ENCODE measurements around the gene ADGRV1.
"Not testable (repeated sequence)": the region's sequence is repeated elsewhere in the genome, so short reads cannot be mapped to it uniquely, and the experiment has no call there.

The ADGRV1 gene

DNA sequence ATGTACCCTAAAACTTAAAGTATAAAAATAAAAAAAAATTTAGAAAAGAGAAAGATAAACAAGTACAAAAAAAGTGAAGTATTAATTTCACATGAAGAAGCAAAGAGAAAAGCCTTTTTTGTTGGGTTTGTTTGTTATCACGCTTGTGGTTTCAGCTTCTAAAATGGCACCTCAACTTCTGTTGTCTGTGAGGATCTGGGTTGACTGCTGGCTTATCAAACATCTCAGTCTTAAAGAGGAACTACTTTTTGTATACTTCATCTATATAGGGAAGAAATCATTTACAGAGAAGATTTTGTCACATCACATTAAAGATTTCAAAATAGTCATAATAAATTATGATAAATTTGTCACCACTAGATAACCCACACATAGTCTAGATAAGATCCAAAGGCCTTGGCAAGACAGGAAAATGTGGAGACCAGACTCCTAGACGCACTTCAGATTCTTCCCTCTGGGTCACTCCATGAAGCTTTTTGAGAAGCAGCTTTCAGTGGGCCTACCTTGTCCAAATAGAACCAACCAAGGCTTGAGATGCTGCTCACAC lies 8.8 kb upstream of the ADGRV1 start:
- no peak for DNase-seq (ENCODE audit: low read depth)

DNA sequence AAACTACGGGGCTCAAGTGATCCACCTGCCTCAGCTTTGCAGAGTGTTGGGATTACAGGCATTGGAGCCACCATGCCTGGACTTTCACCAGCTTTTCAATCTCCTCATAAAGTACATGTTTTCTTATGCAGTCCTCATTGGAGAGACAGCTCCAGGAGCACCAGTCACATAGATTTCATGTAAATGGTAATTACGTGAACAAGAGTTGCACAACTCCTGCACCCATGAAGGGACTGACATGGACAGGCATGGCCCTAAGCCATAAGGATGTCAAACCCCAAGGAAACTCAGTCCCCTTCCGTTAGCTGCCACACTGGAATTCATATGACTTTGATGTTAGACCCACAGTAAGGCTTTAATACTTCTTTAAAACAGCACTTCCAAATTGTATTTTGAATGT lies 7.6 kb upstream of the ADGRV1 start:
- DNase-seq (ENCODE audit: low read depth), result no peak

DNA sequence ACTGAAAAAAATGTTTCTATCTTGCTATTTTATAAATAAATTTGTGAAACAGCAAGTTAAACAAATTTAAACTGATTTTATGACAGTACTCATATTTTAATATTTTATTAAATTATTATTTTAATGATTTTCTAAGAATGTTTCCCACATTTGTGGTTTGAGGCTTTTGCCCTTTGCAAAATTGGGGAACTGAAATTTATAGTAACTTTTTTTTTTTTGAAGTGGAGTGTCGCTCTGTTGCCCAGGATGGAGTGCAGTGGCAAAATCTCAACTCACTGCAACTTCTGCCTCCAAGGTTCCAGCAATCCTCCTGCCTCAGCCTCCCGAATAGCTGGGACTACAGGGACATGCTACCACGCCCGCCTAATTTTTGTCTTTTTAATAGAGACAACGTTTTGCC lies 7.2 kb upstream of the ADGRV1 start:
- DNase-seq (ENCODE audit: low read depth), result no peak

DNA sequence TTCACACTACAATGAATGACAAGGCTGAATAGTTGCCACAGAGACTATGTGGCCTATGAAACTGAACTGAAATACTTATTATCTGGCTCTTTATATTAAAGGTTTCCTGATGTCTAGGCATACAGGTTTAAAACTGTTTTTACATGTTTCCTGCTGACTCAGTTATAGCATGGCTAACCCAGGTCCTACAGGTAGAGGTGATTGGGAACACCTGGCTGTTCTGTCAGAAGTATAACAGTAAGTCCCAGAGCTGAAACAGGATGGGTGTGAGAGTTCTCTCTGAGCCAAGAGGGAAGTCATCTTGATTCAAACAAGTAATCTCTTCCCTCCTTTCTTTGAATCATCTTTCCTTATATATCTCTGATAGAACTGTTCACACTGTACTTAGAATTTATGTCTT lies 4.9 kb upstream of the ADGRV1 start:
- DNase-seq (ENCODE audit: low read depth), result no peak

DNA sequence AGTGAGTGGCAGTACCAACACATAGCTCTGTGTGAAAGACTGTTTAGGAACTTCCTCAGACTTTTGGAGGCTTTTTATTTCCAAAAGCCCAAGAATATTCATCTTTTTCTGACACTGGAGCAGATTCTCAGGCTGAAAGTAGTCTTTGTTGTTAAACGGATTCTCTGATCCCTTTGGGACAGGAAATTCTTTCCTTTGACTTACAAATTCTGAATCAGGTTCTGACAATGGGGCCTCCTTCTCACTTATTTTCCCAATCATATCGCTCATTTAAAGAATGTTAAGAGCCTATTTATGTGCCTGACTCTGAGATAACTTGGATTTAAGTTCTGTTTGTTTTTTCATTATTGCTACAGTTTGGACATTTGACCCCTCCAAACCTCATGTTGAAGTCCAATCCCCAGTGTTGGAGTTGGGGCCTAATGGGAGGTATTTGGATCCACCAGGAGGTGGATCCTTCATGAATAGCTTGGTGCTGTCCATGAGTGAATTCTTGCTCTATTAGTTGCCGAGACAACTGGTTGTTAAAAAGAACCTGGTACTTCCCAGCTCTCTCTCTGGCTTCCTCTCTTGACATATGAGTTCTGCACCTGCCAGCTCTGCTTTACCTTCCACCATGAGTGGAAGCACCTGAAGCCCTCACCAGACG lies 4.1 kb upstream of the ADGRV1 start:
- DNase-seq (ENCODE audit: low read depth), result no peak

DNA sequence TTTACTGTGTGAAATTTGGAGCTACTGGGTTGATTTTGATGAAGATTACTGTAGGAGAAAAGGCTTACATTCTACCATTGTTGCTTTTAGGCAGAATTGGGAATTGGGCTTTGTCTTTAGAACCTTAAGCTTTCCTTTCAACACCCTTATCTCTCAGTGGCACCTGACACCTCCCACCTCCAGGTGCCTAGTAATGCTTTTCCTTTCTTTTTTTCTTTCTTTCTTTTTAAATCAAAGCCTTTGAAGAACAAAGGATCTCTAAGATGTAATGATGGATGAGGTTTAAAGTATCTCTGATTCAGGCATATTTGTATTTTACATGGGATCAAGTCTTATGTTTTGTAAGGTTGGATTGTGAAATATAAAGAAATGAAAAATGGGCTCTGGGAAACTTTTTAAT lies 2.9 kb upstream of the ADGRV1 start:
- no peak for DNase-seq (ENCODE audit: low read depth)

DNA sequence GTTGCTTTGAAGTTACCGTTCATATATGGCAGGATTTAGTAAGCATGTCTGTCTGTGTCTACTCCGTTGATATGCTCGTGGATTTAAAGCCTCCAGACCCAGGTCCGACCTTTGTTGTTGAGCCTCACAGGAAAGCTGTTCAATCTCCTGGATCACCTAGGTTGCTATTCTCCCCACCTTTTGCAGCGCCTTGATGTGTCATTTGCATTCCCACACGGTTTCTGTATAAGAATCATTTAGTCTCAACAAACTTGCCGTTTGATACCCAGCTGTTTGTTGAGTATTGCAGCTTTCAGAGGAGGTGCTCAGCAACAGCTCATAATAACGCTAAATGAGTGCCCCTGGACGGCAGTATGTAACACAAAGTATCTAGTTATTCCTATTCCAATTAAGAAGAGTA lies 1.2 kb upstream of the ADGRV1 start:
- no peak for DNase-seq (ENCODE audit: low read depth)

DNA sequence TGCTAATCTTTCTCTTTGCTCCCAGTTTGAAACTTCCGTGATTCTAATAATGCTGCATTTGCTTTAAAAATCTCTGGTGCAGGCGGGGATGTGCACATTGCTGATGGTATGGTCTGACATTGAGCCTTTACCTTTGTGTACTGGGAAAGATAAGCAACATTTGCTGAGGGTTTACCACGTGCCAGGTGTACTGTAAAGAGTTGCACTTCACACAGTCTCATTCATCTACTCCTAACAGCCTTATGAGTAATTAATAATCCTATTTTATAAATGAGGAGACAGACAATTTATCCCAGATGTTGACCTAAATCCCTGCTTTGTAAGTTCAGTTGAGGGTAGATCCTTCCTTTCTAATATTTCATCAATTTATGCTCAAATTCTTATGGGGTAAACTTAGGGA lies 726 bp upstream of the ADGRV1 start:
- DNase-seq (ENCODE audit: low read depth), result no peak

DNA sequence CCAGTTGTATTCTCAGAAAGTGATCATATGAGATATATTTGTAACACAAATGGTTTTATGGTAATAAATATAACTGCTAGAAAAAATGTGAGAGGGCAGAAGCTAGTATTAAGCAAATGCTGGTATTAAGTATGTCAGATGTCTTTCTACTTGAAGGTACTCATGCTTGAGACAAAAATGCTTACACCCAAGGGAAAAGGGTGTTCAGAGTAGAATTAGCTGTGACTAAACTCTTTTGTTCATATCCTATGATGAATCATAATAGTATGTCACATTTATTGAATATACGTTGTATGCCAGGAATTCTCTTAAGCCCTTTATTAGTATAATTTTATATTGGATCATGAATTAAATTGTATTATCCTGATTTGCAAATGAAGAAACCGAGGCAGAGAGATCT lies 2.2 kb downstream of the ADGRV1 start:
- no peak for DNase-seq (ENCODE audit: low read depth)

DNA sequence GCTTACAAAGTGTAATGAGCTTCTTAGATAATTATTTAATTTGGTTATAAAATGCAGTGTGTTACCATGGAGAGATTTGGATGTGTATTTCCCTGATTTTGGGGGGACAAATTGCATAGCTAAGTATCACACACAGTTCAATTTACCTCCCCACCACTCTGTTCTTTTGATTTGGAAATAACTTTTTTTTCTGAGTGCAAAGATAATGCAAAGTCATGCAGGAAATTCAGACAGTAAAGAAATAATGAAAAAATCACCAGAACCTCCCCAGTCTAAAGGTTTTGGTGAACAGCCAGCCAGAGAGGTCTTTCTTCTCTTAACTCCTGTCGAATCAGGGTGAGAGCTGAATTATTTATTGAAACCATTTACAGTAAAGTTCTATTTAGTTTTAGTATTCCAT lies 3.2 kb downstream of the ADGRV1 start:
- DNase-seq (ENCODE audit: low read depth), result no peak

DNA sequence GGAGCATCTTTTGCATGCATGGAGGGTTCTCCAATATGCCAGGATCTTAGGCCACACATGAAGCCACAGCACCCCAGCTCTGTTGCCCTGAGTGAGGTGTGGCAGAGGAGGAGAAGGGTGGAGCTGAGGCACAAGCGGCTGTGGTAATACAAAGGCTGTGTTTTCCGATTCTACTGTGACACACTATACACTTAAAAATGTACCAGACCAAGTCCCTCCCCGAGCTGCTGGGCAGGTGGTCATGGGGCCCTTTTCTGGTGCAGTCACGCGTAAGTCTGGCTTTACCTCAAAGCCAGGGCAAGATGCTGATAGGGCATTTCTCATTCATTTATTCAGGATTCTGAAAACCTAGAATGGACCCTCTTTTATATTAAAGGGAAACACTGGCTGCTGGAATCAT lies 3.7 kb downstream of the ADGRV1 start:
- no peak for DNase-seq (ENCODE audit: low read depth)

DNA sequence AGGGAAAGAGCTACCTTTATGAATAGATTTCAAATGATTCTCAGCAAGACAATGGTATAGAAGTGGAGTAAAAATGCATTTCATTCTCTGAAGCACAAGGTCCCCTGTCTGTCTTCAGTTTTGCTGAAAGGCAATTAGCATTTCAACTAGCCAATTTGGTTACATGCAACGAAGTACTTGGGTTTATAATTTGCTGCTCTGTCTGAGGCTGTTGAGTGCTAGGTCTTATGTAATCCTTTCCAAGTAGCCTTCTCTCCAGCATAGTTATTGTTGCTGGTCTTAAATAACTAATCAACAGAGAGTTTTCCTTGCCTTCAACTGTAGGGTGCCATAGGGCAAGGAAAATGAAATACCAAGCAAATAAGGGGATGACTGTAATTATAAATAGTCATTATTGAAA lies 4.5 kb downstream of the ADGRV1 start:
- DNase-seq (ENCODE audit: low read depth), result no peak

DNA sequence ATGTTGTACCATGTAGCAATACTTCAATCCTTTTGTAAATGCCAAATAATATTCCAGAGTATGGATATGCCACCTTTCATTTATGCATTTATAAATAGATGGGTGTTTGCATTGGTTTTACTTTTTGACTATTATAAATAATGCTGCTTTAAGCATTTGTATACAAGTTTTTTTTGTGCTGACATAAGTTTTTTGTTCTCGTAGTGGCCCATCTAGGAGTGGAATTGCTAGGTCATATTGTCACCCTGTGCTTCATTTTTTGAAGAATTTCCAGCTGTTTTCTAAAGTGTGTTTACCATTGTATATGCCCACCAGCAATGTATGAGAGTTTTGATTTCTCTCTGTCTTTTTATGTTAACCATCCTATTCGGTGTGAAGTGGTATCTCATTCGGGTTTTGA lies 6.9 kb downstream of the ADGRV1 start:
- DNase-seq (ENCODE audit: low read depth), result no peak

DNA sequence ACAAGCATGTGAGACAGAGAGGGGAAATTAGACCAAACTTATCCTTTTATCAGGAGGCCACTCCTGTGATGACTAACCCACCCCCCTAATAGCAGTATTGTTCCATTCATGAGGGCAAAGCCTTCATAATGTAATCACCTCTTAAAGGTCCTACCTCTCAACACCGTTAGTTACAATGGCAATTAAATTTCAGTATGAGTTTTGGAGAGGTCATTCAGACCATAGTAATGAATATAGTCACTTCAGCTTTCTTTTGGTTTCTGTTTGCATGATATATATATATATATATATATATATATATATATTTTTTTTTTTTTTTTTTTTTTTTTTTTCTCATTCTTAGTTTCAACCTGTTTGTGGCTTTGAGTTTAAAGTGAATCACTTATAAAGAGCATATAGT lies 10.5 kb downstream of the ADGRV1 start:
- DNase-seq (ENCODE audit: low read depth), result no peak

DNA sequence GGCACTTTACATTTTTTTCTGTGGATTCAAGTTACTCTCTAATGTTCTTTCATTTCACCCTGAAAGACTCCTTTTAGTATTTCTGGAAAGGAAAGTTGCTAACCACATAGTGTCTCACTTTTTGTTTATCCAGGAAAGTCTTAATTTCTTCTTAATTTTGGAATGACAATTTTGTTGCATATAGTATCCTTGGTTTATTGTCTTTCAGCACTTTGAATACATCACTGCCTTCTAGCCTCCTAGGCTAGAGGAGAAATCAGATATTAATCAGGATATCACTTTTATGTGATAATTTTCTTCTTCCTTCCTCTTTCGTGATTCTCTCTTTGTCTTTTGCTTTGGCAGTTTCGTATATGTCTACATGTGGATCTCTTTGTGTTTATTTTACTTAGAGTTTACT lies 11.4 kb downstream of the ADGRV1 start:
- DNase-seq (ENCODE audit: low read depth), result no peak

DNA sequence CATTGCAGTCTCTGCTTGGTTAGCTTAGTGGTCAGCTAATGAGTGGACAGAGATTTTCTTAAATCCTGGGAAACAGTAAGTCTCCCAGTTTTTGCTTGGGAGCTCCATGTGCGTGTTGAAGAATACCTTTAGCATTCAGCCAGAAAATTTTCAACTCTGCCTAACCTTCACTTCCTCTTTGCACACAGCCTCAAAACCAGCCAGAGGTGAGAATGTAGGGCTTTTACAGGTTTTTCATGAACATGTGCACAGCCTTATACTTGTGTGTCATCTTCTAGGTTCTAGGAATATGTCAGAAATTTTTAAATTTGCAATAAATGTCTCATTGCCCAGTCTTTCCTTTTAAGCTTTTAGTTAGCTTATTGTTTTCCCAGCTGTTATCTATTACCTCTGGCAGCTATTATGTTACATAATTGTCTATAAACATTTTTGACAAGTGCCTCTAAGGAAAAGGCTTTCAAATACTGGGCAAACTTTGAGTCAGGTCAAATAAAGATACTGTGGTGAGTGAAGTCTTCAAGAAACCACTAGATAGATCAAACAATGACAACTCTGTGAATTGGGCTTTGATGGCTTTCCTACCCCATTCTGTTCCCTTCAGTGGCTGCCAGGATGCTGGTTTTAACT lies 12.7 kb downstream of the ADGRV1 start:
- DNase-seq (ENCODE audit: low read depth), result no peak

DNA sequence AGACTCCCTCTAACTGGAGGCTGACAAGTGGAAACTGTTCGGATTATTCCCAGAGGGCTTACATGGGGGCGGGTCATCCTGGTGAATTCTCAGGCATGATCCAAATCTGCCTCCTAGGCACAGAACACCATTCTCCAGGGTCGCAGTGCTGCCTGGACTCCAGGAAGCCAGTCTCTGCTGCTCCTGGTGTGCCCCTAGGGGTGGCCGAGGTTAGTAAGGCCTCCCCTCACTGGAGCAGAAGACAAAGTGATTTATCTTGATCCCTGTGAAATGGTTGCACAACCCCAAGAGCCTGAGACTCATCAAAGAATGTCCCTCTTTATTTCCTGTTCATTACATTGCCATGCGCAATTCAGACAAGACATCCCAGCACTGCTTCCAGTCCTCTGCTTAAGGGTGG lies 17.1 kb downstream of the ADGRV1 start:
- DNase-seq (ENCODE audit: low read depth), result no peak

DNA sequence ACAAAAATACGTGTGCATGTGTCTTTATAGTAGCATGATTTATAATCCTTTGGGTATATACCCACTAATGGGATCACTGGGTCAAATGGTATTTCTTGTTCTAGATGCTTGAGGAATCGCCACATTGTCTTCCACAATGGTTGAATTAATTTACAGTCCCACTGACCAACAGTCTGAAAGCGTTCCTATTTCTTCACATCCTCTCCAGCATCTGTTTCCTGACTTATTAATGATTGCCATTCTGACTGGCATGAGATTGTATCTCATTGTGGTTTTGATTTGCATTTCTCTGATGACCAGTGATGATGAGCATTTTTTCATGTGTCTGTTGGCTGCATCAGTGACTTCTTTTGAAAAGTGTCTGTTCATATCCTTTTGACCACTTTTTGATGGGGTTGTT lies 18.0 kb downstream of the ADGRV1 start:
- not testable (repeated sequence) for DNase-seq (ENCODE audit: low read depth)

DNA sequence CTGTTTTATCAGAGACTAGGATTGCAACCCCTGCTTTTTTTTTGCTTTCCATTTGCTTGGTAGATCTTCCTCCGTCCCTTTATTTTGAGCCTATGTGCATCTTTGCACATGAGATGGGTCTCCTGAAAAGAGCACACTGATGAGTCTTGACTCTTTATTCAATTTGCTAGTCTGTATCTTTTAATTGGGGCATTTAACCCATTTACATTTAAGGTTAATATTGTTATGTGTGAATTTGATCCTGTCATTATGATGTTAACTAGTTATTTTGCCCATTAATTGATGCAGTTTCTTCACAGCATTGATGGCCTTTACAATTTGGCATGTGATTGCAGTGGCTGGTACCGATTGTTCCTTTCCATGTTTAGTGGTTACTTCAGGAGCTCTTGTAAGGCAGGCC lies 21.3 kb downstream of the ADGRV1 start:
- not testable (repeated sequence) for DNase-seq (ENCODE audit: low read depth)

DNA sequence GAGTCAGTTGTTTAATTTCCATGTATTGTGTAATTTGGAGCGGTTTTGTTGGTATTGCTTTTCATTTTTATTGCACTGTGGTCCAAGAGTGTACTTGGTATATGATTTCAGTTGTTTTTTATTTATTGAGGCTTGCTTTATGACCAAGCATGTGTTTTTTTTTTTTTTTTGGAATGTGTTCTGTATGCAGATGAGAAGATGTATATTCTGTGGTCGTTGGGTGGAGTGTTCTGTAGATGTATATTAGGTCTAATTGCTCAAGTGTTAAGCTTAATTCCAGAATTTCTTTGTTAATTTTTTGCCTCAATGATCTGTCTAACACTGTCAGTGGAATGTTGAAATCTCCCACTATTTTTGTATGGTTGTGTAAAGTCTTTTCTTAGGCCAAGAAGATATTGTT lies 23.4 kb downstream of the ADGRV1 start:
- no peak for DNase-seq (ENCODE audit: low read depth)

DNA sequence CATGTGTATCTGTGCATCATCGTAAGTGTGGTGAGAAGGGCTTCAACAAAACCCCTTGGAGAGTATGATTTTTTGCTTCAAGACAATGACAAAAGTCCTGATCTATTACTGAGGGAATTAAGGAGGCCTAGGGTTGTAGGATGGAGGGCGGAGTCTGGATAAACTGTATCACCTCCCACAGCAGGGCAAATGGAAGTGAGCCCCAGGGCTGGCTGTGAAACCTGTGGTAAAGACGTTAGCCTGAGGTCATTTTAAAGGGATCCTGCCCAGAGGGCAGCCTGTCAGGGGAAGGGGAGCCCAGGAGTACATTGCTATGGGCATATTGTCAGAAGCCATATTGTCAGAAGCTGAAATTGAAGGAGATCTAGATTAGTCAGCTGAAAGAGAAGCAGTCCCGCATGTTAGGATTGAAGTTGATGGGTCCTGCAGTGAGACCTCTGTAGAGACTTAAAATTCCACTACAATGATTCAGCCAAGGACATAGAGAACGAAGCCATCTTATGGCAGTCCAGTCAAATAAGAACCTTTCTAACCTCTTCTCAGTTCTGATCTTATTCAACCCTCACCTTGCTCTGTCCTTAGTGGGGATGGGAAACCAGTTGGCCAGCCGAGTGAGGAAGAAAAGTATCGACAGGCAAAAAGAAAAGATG lies 26.9 kb downstream of the ADGRV1 start:
- no peak for DNase-seq (ENCODE audit: low read depth)

DNA sequence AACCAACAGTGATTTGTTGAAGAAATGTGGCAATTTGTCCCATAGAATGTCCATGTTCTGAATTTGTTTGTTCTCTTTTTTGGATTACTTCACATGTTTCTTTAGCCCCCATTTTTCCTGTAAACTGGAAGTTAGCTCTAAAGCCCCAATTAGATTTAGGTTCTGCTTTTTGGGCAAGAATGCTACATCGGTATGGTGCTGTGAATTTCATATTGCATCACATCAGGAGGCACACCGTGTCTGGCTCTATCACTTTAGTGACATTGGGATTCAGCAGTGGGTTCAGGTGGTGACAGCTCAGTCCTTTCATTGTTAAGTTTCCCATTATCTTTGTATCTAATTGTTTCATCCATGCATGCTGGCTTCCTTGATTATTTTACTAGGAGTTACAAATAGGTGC lies 27.9 kb downstream of the ADGRV1 start:
- no peak for DNase-seq (ENCODE audit: low read depth)

DNA sequence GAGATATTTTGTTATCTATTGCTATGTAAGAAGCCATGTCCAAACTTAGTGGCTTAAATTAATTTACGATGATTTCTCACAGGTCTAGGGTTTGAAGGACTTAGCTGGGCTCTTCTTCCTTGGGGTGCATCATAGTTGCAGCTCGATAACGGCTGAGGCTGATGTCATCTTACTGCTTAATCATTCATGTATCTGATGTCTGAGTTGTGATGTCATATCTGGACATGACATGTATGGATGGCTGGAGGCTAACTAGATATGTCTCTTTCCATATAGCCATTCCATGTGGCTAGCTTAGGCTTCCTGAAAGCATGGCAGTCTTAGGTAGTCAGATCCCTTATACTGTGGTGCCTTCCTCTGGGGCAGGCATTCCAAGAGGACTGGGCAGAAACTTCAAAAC lies 31.6 kb downstream of the ADGRV1 start:
- no peak for DNase-seq (ENCODE audit: low read depth)

DNA sequence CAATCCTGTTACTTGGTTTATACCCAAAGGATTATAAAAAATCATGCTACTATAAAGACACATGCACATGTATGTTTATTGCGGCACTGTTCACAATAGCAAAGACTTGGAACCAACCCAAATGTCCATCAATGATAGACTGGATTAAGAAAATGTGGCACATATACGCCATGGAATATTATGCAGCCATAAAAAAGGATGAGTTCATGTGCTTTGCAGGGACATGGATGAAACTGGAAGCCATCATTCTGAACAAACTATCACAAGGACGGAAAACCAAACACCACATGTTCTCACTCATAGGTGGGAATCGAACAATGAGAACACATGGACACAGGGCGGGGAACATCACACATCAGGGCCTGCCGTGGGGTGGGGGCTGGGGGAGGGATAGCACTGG lies 34.5 kb downstream of the ADGRV1 start:
- DNase-seq (ENCODE audit: low read depth), result not testable (repeated sequence)

Data from stimulated activated CD8-positive, alpha-beta memory T cell treated with anti-CD3 and anti-CD28 coated beads, Interleukin-12 subunit alpha, Interleukin-12 subunit beta, amount 100 ng/mL, for 4 hours (primary cell).